ENCODE measurements around the gene MKX. TPM values are rescaled to one million over a fixed set of nuclear protein-coding genes. Genes with fewer than 3 reads are reported as not detected.

The MKX gene
- total RNA-seq, 1 donor from 2014 or later: 2.2 TPM

GRCh38 chr10:27624941-27625340 lies 120.7 kb downstream of the MKX start:
- intact Hi-C loops (cut with DNase I): no loop called here
- Histone ChIP-seq H3K27ac (no peak overlapping the region), H3K27me3 (no peaks in the 10 kb centered on the region), H3K4me3 (no peak overlapping the region), H3K4me1 (peaks cover 16% of the 10 kb centered on the region), H3K9me3 (no peaks in the 10 kb centered on the region), H3K36me3 (no peaks in the 10 kb centered on the region)
- no peak for DNase-seq (ENCODE audit: extremely low spot score in 2 of 2)
- TF ChIP-seq CTCF (IDR thresholded peaks at IDR 0.05): no peak
- TF ChIP-seq POLR2AphosphoS5 (IDR thresholded peaks at IDR 0.05; ENCODE audit: insufficient read depth in 1 of 2, low read depth in 1 of 2): no peak
- no peak for TF ChIP-seq POLR2A (IDR thresholded peaks at IDR 0.05)

Small RNA genes within 50 kb of the gene (small RNA-seq; reads per million reads assigned to genes)
- not detected for gene RN7SKP132

Other genes starting within 250 kb of the MKX start
- 34.9 TPM for gene RAB18, start 241.5 kb downstream of the MKX start, total RNA-seq